HG02970 (cell line): ENCODE data around the gene WDR70.
"Not testable (repeated sequence)": the region's sequence is repeated elsewhere in the genome, so short reads cannot be mapped to it uniquely, and the experiment has no call there.

ENCODE experiments used
- ATAC-seq: cut with Tn5 transposase; IDR thresholded peaks from one replicate; pipeline ENCODE4 v1.9.1; 2021; ENCODE audit warnings: mild to moderate bottlenecking, moderate library complexity, moderate number of reproducible peaks; ENCODE audit not compliant: unreplicated experiment, low FRiP score

WDR70 gene

GRCh38 chr5:37622354-37622753, 243.2 kb downstream of the WDR70 start:
- not testable (repeated sequence) for ATAC-seq

DNA sequence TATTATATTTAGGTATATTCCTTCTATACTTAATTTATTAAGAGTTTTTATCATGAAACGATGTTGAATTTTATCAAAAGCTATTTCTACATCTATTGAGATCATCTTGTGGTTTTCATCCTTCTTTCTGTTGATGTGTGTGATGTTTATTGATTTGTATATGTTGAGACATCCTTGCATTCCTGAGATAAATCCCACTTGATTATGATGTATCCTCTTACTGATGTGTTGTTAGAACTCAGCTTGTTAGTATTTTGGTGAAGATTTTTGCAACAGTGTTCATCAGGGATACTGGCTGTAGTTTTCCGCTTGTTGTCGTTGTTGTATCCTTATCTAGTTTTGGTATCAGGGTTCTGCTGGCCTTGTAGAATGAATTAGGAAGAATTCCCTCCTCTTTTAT, 247.1 kb downstream of the WDR70 start:
- ATAC-seq: no peak

- ATAC-seq: no peak
These were observed 249.8 kb downstream of the WDR70 start for GRCh38 chr5:37628876-37629275.

GRCh38 chr5:37631939-37632338, 252.8 kb downstream of the WDR70 start:
- ATAC-seq: no peak

DNA sequence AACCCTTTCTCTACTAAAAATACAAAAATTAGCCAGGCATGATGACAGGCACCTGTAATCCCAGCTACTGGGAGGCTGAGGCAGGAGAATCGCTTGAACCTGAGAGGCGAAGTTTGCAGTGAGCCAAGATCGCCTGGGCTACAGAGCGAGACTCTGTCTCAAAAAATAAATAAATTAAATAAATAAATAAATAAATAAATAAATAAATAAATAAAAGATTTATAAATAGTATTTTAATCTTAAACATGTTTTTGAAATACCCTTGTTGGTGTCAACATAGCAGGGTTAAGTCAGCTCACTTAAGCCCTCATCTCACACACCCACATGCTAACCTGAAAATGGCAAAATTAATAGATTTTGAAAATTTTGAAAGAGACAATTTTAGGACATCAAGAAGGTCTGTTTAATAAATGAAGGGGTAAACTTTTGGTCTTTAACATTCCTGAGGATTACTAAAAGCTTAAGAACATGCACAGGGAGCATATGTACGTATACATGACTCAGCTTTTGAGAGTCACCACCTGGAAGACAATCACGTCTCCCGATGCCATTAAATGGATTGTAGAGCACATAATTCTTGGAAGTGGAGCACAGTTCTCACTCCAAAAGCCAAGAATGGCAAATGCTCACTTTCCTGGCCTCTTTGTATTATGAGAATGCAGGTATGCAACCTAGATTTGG, 258.2 kb downstream of the WDR70 start:
- ATAC-seq: no peak

- no peak for ATAC-seq
These were observed 259.8 kb downstream of the WDR70 start for GRCh38 chr5:37638897-37639296.

DNA sequence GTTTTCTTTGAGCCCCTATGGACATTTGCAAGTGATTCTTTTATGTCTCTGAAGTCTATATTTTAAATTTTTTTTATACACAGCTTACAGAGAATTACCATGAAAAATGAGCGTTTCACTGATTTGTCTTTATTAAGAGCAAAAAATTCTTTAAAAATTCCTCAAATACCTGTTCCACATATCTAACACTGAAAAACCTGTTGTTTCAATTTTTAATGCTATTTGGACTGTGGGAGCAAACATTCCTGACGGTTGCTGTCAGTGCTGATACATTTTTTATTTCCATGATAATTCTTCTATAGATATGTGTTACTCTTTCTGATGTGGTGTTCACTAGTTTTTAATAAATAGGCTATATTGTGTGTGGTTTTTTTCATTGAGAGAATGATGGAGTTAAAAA, 261.0 kb downstream of the WDR70 start:
- no peak for ATAC-seq

DNA sequence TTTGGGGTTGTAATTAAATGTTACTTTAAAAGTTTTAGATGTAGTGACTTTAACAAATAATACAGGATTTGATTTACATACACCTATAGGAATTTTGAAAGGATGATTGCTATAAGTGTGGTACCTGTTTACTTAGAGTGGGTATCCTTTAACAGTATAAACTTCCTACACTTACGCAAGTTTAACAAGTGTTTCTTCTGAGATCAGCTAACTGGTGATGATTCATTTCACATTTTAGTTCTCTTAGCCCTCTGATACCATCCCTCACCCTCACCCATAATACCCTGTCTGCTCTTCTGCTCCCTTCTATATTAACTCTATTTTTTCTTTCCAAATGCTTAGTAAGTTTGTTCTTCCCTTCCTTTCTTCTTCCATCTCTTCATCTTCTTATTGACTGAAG, 262.8 kb downstream of the WDR70 start:
- ATAC-seq: no peak

DNA sequence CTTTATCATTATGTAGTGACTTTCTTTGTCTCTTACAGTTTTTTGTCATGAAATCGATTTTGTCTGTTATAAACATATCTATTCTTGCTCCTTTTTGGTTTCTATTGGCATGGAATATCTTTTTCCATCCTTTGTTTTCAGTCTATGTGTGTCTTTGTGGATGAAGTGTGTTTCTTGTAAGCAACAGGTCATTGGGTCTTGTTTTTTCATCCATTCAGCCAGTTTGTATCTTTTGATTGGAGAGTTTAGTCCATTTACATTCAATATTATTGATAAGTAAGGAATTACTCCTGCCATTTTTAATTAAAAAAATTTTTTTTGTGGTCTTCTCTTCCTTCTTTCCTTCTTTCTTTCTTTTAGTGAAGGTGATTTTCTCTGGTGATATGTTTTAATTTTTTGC, 266.6 kb downstream of the WDR70 start:
- ATAC-seq: no peak

DNA sequence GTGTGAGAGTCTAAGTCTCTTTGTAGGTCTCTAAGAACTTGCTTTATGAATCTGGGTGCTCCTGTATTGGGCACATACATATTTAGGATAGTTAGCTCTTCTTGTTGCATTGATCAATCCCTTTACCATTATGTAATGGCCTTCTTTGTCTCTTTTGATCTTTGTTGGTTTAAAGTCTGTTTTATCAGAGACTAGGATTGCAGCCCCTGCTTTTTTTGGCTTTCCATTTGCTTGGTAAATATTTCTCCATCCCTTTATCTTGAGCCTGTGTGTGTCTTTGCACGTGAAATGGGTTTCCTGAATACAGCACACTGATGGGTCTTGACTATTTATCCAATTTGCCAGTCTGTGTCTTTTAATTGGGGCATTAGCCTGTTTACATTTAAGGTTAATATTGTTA, 275.4 kb downstream of the WDR70 start:
- not testable (repeated sequence) for ATAC-seq

GRCh38 chr5:37657046-37657445, 277.9 kb downstream of the WDR70 start:
- no peak for ATAC-seq

- no peak for ATAC-seq
These were observed 279.3 kb downstream of the WDR70 start for GRCh38 chr5:37658440-37658839.

- no peak for ATAC-seq
These were observed 281.2 kb downstream of the WDR70 start for GRCh38 chr5:37660319-37660718.

DNA sequence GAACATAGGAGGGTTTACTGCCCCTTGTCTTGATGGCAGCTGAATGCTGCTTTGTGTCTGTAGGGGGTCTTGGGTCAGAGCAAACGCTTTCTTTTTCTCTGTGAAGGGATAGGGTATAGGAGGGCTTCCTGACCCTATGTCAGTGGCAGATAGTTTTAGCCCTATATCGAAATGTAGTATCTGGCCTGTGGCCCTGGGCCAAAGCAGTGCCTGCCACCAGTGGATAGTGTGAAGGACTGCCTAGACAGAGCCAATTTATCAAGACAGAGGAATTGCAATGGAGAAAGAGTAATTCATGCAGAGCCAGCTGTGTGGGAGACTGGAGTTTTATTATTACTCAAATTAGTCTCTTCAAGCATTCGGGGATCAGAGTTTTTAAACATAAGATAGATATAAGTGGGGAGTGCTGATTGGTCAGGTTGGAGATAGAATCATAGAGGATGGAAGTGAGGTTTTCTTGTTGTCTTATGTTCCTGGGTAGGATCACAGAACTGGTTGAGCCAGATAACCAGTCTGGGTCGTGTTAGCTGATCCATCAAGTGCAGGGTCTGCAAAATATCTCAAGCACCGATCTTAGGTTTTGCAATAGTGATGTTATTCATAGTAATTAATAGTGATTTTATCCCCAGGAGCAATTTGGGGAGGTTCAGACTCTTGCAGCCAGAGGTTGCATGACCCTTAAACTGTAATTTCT, 282.3 kb downstream of the WDR70 start:
- ATAC-seq: no peak

GRCh38 chr5:37661951-37662350, 282.8 kb downstream of the WDR70 start:
- ATAC-seq: no peak

DNA sequence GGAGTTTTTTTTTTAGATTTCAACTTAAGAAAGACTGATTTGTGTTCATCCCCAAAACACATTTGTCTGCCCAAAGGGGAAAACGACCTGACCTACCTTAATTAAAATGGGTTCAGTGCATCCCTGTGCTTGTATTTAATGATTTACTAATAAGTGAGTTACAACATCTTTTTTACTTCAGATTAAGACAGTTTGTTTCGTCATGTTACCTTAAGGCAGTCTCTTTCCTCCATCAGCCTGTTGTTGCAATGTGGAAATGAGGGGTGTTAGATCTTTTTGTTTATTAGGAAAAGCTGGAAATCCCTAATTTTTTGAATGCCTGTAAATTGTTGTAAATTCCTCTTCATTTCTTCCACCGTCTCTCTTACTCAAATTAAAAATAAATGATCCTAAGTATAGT, 283.2 kb downstream of the WDR70 start:
- ATAC-seq: no peak

GRCh38 chr5:37662789-37663485, 283.8 kb downstream of the WDR70 start:
- no peak for ATAC-seq

DNA sequence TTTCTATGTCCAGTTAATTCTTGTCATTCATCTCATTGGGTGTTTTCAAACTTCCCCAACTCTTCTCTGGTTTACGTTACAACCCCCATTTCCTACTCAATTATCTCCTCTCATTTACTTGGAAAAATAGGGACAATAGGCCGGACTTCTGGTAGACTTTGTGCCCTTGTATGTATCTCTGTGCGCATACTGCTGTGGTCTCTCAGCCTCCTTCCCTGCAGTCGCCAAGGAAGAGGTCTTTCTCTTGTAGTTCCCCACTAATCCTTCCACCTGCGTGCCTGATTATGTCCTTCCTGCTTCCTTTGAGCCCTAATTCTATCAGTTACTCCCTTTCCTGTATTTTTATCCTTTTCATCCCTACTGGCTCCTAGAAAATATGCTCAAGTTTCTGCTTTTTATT, 284.4 kb downstream of the WDR70 start:
- no peak for ATAC-seq

GRCh38 chr5:37664551-37664950, 285.4 kb downstream of the WDR70 start:
- ATAC-seq: no peak

- no peak for ATAC-seq
These were observed 286.2 kb downstream of the WDR70 start for GRCh38 chr5:37665272-37665671.

DNA sequence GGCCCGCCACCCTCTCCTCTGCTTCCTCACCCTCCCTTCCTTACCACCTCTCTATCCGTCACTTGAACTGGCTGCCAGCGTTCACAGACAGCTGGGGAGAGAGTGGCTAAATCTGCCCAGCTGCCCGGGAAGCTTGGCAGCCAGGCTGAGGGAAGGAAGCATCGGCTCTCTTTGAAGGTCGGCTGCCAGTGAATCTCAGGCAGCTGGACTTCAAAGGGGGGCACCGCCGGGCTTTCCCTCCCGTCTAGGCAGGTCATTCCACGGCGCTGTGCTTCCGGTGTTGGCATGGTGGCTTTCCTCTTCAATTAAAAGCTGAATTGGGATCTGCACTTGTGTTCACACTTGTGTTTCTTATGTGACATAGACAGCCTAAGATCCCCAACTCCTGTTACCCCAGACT, 286.8 kb downstream of the WDR70 start:
- no peak for ATAC-seq

GRCh38 chr5:37667430-37667829, 288.3 kb downstream of the WDR70 start:
- no peak for ATAC-seq
